Tibial artery (tissue), 4 donors: ENCODE measurements around the gene KRT37.

Experiments used
- DNase-seq, 2 donors: peaks; one replicate each; pipeline ENCODE4 v3.0.0-alpha.2; 2019
- H3K27ac ChIP-seq, 2 donors: fragments of 200-600 bp; sonication (generic) in 1 of 2; 1 replicate in 1 of 2; 2 replicates in 1 of 2; pipeline ENCODE4 v1.5.1; 2018 to 2019; ENCODE audit warnings: mild to moderate bottlenecking in 1 of 2
- H3K27me3 ChIP-seq, 2 donors: fragments of 200-600 bp; sonication (generic) in 1 of 2; one replicate each; pipeline versions ENCODE4 v1.5.1 to v1.6.0; 2016 to 2019
- H3K36me3 ChIP-seq, 3 donors: fragments of 200-600 bp; sonication (generic) in 2 of 3; one replicate each; pipeline ENCODE4 v1.5.1; 2016 to 2019; ENCODE audit warnings: mild to moderate bottlenecking in 2 of 3
- H3K4me1 ChIP-seq, 4 donors: fragments of 200-600 bp; sonication (generic) in 2 of 4; 1 replicate in 3 of 4; 2 replicates in 1 of 4; pipeline ENCODE4 v1.5.1; 2016 to 2019
- H3K4me3 ChIP-seq, 2 donors: fragments of 200-600 bp; sonication (generic) in 1 of 2; 1 replicate in 1 of 2; 2 replicates in 1 of 2; pipeline ENCODE4 v1.5.1; 2018 to 2019; ENCODE audit warnings: mild to moderate bottlenecking in 2 of 2
- H3K9me3 ChIP-seq, 3 donors: fragments of 200-600 bp; sonication (generic) in 1 of 3; one replicate each; pipeline ENCODE4 v1.5.1; 2016 to 2019
- CTCF ChIP-seq, 2 experiments: fragments of 200-600 bp in 1 of 2; fragments of 450-650 bp in 1 of 2; IDR thresholded peaks; one replicate each; pipeline ENCODE4 v1.5.1; 2017 to 2019; ENCODE audit warnings: antibody characterized with exemption in 2 of 2, mild to moderate bottlenecking in 1 of 2, moderate library complexity in 1 of 2
- intact Hi-C: fragments of 100-400 bp; cut with DNase I; formaldehyde crosslinking; loops from one replicate; pipeline ENCODE4 v1.15.0; 2023; ENCODE audit warnings: low total_unique reads

Gene KRT37

GRCh38 chr17:41464173-41464572, 39.8 kb upstream of the KRT37 start:
- H3K9me3 ChIP-seq, result peaks cover 0 to 6% (median 0%) of the 10 kb centered on the region in 3 donors
- no peak overlapping the region for H3K27ac ChIP-seq
- peaks cover 0 to 12% of the 10 kb centered on the region in 2 donors for H3K27me3 ChIP-seq
- no peak overlapping the region for H3K4me3 ChIP-seq
- no peaks in the 10 kb centered on the region for H3K36me3 ChIP-seq
- no peak for TF ChIP-seq CTCF (IDR thresholded peaks at IDR 0.05)
- no peaks in the 10 kb centered on the region for H3K4me1 ChIP-seq
- intact Hi-C loops, result no loop called here
- DNase-seq, result no peak

GRCh38 chr17:41463746-41464145, 39.4 kb upstream of the KRT37 start:
- peaks cover 0 to 10% of the 10 kb centered on the region in 2 donors for H3K27me3 ChIP-seq
- H3K4me1 ChIP-seq, result no peaks in the 10 kb centered on the region
- TF ChIP-seq CTCF (IDR thresholded peaks at IDR 0.05), result no peak
- no peak for DNase-seq
- intact Hi-C loops, result no loop called here
- peaks cover 0 to 6% (median 0%) of the 10 kb centered on the region in 3 donors for H3K9me3 ChIP-seq
- no peak overlapping the region for H3K27ac ChIP-seq
- no peak overlapping the region for H3K4me3 ChIP-seq
- H3K36me3 ChIP-seq, result no peaks in the 10 kb centered on the region

- intact Hi-C loops, result no loop called here
- TF ChIP-seq CTCF (IDR thresholded peaks at IDR 0.05), result no peak
- Histone ChIP-seq H3K4me1 (no peaks in the 10 kb centered on the region), H3K27me3 (peaks cover 0 to 9% of the 10 kb centered on the region in 2 donors), H3K9me3 (no peaks in the 10 kb centered on the region), H3K4me3 (no peak overlapping the region), H3K27ac (no peak overlapping the region), H3K36me3 (no peaks in the 10 kb centered on the region)
- DNase-seq, result no peak
These were observed 38.3 kb upstream of the KRT37 start for GRCh38 chr17:41462705-41463104.

- no peaks in the 10 kb centered on the region for H3K4me1 ChIP-seq
- intact Hi-C loops, result no loop called here
- H3K27me3 ChIP-seq, result peaks cover 0 to 5% of the 10 kb centered on the region in 2 donors
- no peaks in the 10 kb centered on the region for H3K36me3 ChIP-seq
- no peak overlapping the region for H3K4me3 ChIP-seq
- TF ChIP-seq CTCF (IDR thresholded peaks at IDR 0.05), result no peak
- H3K27ac ChIP-seq, result no peak overlapping the region
- no peaks in the 10 kb centered on the region for H3K9me3 ChIP-seq
- DNase-seq, result no peak
These were observed 33.3 kb upstream of the KRT37 start for GRCh38 chr17:41457676-41458075.

GRCh38 chr17:41456204-41456603, 31.8 kb upstream of the KRT37 start:
- no peak for TF ChIP-seq CTCF (IDR thresholded peaks at IDR 0.05)
- Histone ChIP-seq H3K4me1 (no peaks in the 10 kb centered on the region), H3K36me3 (no peaks in the 10 kb centered on the region), H3K27me3 (peaks cover 0 to 2% of the 10 kb centered on the region in 2 donors), H3K9me3 (peaks cover 0 to 10% (median 0%) of the 10 kb centered on the region in 3 donors), H3K4me3 (no peak overlapping the region), H3K27ac (no peak overlapping the region)
- intact Hi-C loops, result no loop called here
- no peak for DNase-seq

GRCh38 chr17:41455236-41455635, 30.9 kb upstream of the KRT37 start:
- Histone ChIP-seq H3K36me3 (no peaks in the 10 kb centered on the region), H3K27me3 (peaks cover 0 to 2% of the 10 kb centered on the region in 2 donors), H3K4me3 (no peak overlapping the region), H3K9me3 (peaks cover 0 to 10% (median 0%) of the 10 kb centered on the region in 3 donors), H3K27ac (no peak overlapping the region), H3K4me1 (no peaks in the 10 kb centered on the region)
- no peak for TF ChIP-seq CTCF (IDR thresholded peaks at IDR 0.05)
- intact Hi-C loops, result no loop called here
- DNase-seq, result no peak
